RWPE2 (cell line): ENCODE data around the gene PLPPR2.
"Not testable (repeated sequence)": the region's sequence is repeated elsewhere in the genome, so short reads cannot be mapped to it uniquely, and the experiment has no call there.

Source experiments
- ATAC-seq: fragments of 200-7000 bp; cut with Tn5 transposase; 3 replicates; pipeline ENCODE4 v1.9.1; 2021; ENCODE audit warnings: low read depth
- DNase-seq: peaks from one replicate; pipeline ENCODE4 v3.0.0-alpha.2; 2020; ENCODE audit warnings: low spot score
- H3K27ac ChIP-seq: fragments of 450-650 bp; 2 replicates; pipeline ENCODE4 v1.5.1; 2017; ENCODE audit warnings: mild to moderate bottlenecking; ENCODE audit not compliant: poor library complexity, severe bottlenecking
- H3K27me3 ChIP-seq: fragments of 250-450 bp; sonication (Bioruptor Pico); 2 replicates; pipeline ENCODE4 v1.5.1; 2021; ENCODE audit warnings: mild to moderate bottlenecking, moderate library complexity; ENCODE audit not compliant: insufficient read depth, poor library complexity, severe bottlenecking
- H3K36me3 ChIP-seq: fragments of 250-450 bp; sonication (Bioruptor Pico); 2 replicates; pipeline ENCODE4 v1.5.1; 2020; ENCODE audit warnings: low read depth, mild to moderate bottlenecking, moderate library complexity
- H3K4me1 ChIP-seq: fragments of 250-450 bp; sonication (Bioruptor Pico); 2 replicates; pipeline ENCODE4 v1.5.1; 2021; ENCODE audit warnings: mild to moderate bottlenecking, moderate library complexity; ENCODE audit not compliant: insufficient read depth, poor library complexity, severe bottlenecking
- H3K4me3 ChIP-seq: fragments of 250-450 bp; sonication (Bioruptor Pico); 2 replicates; pipeline ENCODE4 v1.5.1; 2021; ENCODE audit warnings: mild to moderate bottlenecking, moderate library complexity; ENCODE audit not compliant: severe bottlenecking
- H3K9me3 ChIP-seq: fragments of 250-450 bp; sonication (Bioruptor Pico); 2 replicates; pipeline ENCODE4 v1.5.1; 2021; ENCODE audit warnings: mild to moderate bottlenecking, moderate library complexity; ENCODE audit not compliant: severe bottlenecking
- CTCF ChIP-seq: fragments of 450-650 bp; IDR thresholded peaks from one replicate; pipeline ENCODE4 v1.5.1; 2017; ENCODE audit warnings: mild to moderate bottlenecking, moderate library complexity; ENCODE audit not compliant: poor library complexity, severe bottlenecking

PLPPR2 gene

GRCh38 chr19:11325544-11325943 lies 29.7 kb upstream of the PLPPR2 start:
- ATAC-seq (no peak), DNase-seq (no peak)
- no peak overlapping the region for H3K4me3 ChIP-seq
- H3K27ac ChIP-seq, result no peak overlapping the region
- H3K4me1 ChIP-seq, result peaks cover 15% of the 10 kb centered on the region
- H3K27me3 ChIP-seq, result no peaks in the 10 kb centered on the region
- no peak for TF ChIP-seq CTCF
- H3K36me3 ChIP-seq, result peaks cover 38% of the 10 kb centered on the region
- H3K9me3 ChIP-seq, result no peaks in the 10 kb centered on the region

GRCh38 chr19:11330127-11330526 lies 25.1 kb upstream of the PLPPR2 start:
- Histone ChIP-seq H3K9me3 (no peaks in the 10 kb centered on the region), H3K27ac (no peak overlapping the region), H3K4me1 (no peaks in the 10 kb centered on the region), H3K36me3 (peaks cover 76% of the 10 kb centered on the region), H3K27me3 (no peaks in the 10 kb centered on the region), H3K4me3 (no peak overlapping the region)
- ATAC-seq (no peak), DNase-seq (no peak)
- no peak for TF ChIP-seq CTCF

- no peak for TF ChIP-seq CTCF
- Histone ChIP-seq H3K36me3 (peaks cover 83% of the 10 kb centered on the region), H3K27ac (no peak overlapping the region), H3K9me3 (no peaks in the 10 kb centered on the region), H3K27me3 (no peaks in the 10 kb centered on the region), H3K4me3 (no peak overlapping the region), H3K4me1 (no peaks in the 10 kb centered on the region)
- ATAC-seq, result no peak
- no peak for DNase-seq
These were observed 23.7 kb upstream of the PLPPR2 start for GRCh38 chr19:11331502-11331901.

- Histone ChIP-seq H3K27me3 (no peaks in the 10 kb centered on the region), H3K36me3 (peaks cover 82% of the 10 kb centered on the region), H3K4me3 (no peak overlapping the region), H3K27ac (no peak overlapping the region), H3K9me3 (no peaks in the 10 kb centered on the region), H3K4me1 (no peaks in the 10 kb centered on the region)
- no peak for DNase-seq
- TF ChIP-seq CTCF, result no peak
- ATAC-seq, result no peak
These were observed 22.4 kb upstream of the PLPPR2 start for GRCh38 chr19:11332822-11333221.

- not testable (repeated sequence) for DNase-seq, H3K4me3 ChIP-seq, H3K27ac ChIP-seq, ATAC-seq, H3K4me1 ChIP-seq, H3K27me3 ChIP-seq, H3K9me3 ChIP-seq
- H3K36me3 ChIP-seq, result peaks cover 74% of the 10 kb centered on the region
These were observed 21.4 kb upstream of the PLPPR2 start for GRCh38 chr19:11333838-11334237.
